ENCODE measurements around the gene APBB1.

APBB1 gene

DNA sequence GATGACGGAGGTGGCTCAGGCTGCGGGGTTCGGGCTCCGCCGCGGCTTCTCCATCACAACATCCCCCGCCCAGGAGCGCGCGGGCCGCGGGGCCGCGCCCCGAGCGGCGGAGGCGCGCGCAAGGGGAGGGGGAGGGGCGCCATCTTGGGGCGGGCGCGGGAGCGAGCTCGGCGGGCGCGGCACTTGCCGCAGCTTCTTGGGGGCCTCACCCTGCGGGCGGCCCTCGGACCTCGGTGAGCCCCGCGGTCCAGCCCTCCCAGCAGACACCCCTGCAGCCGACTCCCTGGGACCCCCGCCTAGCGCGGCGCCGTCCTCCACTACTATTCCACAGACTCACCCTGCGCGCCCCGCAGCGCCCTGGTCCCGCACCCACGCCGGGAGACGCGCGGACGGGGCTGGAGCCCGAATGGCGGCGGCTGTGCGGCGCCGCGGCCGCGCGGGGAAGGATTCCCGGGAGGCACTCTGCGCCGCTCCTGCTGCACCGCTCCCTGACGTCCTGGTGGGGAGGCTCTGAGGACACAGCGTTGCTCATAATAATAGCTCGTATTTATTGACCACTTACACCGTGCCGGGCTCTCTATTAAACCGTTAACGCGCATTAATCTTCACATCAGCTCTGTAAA lies at the start of gene APBB1:
TSS of gene APBB1 (minus strand) at position 86 of the 623 bp plus-strand sequence. CDS start 7,747 bp downstream, outside the sequence.
- peak; percentile 33 for DNase-seq

DNA sequence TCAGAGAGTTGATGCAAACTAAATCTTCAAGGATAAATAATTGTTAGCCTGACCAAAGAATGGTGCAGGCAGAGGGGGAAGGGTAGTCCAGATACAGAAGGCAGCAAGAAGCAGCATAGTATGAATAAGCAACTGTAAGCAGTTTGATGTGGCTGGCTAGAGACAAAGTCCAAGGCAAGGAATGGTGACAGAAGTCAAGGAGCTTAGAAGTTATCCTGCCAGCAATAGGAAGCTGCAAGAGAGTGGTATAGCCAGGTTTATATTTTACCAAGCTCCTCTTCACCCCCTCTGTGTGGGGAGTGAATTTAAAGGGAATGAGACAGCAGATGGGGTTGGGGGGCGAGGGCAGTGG lies 40.2 kb upstream of the APBB1 start:
- DNase-seq, result no peak

DNA sequence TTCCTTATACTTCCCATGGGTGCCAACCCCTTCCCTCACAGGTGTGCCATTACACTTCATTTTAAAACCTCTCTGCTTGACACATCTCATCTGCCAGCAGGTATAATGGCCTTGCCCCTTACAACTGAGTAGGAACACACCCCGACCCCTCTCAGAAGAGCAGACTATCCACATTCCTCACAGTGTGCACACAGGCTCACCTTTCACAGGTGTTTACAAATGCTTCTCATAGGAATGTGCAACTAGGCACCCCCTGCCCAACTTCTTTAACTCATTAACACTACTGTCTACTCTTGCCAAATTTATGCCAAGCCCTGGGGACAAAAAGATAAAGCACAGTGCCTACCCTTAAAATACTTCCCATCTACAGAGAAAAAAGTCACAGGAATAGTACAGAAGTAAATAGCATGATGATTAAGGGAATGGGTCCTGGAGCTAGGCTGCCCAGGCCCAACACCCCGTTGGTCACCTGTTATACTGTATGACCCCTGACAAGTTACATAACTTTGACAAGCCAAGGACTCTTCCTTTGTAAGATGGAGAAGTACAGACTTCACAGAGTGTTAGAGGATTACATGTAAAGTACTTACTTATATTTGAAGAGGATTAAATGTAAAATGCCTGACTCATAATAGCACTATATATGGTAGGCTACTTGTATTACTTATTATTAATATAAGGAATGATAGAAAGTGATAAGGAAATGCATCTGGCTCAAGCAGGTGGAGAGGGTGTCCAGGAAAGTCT lies 39.6 kb upstream of the APBB1 start:
- no peak for DNase-seq

DNA sequence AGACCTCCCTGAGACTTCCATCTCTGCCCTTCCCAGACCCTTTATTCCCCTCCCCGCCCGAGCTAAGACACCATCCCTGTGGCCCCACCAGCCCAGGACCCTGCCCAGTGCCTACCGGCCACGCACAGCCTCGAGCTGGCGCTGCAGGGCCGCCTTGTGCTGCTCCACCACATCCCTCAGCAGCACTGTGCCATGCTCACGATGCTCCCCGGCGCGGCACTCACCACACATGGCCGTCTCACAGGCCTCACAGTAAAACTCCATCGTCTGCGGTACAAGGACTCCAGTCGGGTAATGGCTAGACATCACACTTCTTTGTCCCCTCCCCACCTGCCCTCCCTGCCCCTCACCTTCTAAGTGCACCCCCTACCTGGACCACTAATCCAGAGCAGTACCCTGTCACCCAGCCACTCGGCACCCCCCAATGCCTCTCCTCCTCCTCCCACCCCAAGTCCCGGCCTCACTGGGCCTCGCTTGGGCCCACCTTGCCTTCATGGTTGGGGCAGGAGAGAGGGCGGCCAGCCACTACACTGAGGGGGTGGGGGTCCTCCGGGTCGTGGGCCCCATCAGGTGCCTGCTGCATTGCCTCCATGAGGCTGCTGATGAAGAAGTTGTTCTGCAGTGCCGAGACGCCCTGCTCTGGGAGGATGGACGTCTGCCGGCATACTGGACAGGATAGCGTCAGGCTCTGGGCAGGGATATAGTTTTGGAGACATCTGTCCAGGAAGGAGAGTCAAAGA lies 38.9 kb upstream of the APBB1 start:
- DNase-seq, result no peak

DNA sequence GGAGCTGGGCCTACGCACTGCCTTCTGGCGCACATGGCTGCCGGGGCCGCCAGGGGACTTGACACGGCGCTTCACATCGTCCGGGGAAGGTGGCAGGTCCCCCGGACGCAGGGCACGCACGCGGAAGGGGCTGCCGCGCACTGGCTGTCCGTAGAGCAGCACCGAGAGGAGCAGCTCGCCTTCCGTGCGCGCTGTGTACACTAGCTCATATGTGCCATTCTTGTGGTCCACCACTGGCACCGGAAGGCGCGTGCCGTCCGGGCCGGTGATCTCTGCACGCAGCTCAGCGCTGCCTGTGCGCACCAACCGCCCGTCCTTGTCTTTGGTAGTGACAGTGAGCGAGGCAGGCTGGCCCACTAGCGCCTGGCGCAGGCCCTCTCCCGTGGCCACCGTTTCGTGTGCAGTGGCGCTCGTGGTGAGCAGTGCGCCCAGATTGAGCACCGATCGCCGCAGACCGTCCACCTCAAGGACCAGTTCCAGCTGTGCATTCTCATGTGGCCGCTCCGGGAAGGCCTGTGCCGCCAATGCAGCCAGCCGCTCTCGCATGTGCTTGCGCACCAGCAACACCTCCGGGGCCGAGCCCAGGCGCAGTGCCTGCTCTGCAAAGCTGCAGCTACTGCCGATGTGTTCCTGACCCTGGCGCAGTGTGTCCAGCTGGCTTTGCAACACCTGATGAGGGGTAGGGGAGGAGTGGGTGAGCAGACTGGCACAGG lies 37.6 kb upstream of the APBB1 start:
- DNase-seq, result no peak

DNA sequence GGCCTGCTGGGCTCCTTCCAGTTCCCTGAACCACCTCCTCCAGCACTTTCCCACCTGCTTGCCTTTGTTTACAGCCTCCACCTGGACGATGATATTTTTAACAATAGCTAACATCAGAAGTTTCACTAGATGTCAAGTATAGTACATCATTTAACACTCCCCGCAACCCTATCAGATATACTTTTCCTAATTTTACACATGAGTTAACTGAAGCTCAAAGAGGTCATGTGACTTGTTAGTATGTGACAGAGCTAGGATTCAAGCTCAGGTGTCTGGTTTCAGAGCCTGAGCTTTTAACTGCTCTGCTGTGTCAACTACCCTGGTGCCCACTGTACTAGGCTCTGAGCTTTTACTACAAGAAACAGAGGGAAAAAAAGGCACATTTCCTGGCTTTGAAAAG lies 36.2 kb upstream of the APBB1 start:
- no peak for DNase-seq

DNA sequence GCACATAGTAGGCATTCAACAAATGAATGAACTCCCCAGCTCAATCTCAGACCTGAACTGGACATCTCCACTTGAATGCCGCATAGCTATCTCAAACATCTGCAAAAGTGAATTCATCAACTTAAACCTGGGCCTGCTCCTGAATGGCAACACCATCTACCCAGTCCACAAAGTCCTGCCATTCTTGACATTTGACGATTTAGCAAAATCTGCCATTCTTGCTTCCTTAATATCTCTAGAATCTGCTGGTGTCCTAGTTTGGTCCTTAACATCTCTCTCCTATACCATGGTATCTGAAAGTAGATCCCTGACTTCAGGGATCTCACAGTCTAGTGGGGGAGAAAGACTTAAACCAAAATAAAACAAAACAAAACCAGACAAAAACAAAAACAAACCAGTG lies 34.3 kb upstream of the APBB1 start:
- no peak for DNase-seq

DNA sequence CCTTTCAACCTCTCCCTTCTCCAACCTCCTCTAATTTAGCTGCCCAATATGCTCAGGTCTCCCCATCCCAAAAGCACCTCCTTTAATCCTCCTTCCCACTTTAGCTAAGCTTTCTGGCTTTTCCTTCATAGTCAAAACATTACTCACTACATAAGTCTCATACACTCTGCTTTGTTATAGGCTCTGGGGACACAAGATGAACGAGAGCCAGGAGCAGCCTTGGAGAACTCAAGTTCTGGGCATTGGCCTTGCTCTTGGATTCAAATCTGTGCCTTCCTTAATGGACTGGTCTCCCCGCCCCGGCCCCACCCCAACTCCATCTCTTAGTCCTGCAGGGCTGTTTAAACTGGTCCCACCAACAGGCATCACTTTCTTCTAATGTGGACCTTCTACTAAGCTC lies 33.3 kb upstream of the APBB1 start:
- no peak for DNase-seq

DNA sequence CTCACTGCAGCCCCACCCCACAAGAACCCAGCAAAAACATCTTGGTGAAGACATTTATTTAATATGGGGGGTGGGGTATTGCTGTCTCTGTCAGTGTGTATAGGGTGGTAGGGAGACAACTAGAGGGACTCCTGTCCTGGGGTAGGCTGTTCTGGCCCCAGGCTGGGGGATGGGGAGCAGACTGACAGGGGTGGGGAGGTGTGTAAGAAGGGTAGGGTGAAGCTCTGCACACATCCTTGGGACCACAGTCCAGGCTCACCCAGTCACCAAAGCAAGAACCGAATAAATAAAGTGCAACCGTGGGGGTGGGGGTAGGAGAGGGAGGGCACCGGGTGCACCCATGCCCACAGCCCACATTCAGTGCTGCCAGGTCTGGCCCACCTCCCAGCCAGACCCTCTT lies 29.7 kb upstream of the APBB1 start:
- no peak for DNase-seq

DNA sequence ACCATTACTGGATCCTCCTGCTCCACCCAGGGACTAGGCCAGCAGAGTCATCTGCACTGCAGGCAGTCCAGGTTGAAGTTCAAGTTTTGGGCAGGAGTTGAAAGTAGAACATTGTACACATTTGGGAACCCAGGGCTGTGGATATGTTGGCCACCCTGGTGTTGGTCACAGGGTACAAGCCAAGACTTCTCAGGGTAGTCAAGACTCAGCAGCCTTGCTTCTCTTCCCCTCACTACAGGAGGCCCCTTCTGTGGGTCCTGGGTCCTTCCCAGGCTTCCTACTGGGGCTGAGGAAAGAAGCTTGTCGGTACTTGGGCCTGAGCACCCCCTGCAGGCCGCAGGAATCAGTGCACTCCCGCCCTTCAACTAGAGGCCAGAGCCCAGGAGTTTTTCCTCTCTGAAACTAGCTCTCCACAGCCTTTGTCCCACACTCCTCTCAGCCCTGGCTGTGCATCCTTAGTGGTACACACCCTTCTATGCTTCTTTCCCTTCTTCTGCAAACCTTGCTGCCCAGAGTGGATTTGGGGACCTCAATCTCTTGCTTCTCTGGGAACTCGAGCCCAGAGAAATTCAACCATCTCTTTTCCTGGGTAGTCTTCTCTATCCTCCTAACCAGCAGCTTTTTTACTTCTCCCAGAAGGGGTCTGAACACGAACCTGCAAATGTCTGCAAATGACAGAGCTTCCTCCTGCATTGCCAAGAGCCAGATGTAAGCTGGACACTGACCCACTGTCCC lies 24.5 kb upstream of the APBB1 start:
- DNase-seq, result peak; percentile 30

DNA sequence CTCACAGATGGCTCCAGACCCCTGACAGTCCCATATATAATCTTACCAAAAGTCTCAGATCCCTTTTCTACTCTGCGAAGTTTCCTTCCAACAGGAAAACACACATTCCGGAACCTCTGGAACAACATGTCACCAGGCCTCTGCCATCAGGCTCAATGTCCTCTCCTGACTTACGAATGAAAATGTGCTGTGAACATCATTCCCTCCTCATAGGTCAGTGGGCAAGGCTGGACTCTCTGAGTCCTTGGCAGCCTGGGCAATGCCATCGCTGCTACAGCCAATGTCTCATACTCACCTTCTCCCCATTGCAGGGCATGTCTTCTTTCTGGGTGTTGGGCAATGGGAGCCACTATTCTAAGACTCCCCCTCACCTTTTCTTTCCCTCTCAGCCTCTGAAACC lies 23.5 kb upstream of the APBB1 start:
- no peak for DNase-seq

DNA sequence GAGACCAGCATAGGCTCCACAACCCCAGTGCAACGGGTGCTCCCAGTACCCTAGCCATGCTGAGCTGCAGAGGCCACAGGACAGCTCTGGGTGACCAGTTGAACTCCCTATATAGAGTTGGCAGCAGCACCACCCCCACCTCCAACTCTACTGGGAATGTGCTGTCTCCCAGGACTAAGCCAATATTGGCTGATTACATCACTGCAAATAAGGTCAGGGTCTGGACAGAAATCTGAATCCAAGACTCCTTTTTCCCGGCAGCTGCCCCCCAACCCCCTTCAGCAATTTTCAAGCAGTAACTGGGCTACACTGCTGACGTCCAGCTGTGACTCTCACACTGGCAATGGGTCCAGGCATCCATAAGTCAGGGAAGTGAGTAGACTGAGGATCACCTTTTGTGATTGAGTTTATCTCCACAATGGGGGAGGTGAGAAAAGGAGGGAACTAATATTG lies 22.0 kb upstream of the APBB1 start, which contains the start of gene HPX:
TSS of gene HPX (minus strand) at position 82 of the 453 bp plus-strand sequence. CDS start at position 58, 24 bp downstream.
- no peak for DNase-seq

DNA sequence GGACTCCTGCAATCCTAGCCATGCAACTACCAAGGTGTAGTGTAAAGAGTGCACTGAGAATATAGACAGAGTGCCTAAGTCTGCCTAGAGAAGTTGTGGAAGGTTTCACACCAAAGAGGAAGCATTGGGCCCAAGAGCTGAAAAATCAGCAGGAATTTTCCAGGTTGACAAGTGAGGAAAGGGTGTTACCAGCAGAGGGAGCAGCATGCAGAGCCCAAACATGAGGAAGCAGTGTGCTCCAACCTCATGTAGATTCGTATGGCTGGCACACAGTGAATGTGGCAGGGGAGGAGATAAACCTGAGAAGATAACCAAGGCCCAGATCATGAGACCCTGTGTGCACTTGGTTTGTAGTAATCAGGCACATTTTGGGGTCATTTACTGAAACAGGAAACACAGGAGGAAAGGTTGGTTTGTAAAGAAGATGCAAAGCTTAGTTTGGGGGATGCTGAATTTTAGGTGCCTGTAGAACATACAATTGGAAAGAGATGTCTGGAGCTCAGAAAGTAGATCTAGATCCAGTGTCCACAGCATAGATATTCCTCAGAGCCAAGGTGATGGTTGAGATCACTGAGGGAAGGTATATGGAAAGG lies 20.2 kb upstream of the APBB1 start:
- no peak for DNase-seq

DNA sequence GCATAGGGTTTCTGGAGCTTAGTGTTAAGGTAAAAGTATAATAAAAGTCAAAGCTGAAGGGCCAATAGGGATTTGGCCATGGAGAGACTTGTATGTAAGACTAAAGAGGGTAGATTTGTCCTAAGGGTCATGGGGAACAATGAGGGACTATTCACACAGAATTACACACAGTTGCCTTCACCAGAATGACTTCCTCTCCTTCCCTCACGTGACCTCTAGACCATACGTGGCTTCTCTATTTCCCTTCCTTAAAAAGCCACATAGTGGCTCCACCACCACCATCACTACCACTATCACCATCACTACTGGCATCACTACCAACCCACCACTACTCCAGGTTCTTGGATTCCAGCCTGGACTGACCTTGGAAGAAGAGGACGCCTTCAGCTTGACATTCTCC lies 19.1 kb upstream of the APBB1 start:
- no peak for DNase-seq

DNA sequence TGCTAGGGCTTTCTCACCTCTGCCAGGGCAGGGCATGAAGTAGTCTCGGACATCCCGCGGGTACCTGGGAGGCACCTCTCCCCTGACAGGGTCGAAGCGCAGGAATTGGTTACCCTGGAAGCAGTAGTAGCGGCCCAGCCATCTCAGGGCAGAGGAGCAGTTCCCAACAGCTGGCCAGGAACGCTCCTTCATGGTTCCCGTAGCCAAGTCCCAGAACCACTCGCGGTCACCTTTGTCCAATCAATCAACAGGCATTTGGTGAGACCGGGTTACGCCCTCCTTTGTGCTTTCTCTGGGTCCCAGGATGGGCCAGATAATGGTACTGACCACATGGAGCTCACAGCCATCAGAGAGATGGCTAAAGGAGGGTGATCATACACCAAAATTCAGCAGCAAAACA lies 18.5 kb upstream of the APBB1 start:
- DNase-seq, result no peak

DNA sequence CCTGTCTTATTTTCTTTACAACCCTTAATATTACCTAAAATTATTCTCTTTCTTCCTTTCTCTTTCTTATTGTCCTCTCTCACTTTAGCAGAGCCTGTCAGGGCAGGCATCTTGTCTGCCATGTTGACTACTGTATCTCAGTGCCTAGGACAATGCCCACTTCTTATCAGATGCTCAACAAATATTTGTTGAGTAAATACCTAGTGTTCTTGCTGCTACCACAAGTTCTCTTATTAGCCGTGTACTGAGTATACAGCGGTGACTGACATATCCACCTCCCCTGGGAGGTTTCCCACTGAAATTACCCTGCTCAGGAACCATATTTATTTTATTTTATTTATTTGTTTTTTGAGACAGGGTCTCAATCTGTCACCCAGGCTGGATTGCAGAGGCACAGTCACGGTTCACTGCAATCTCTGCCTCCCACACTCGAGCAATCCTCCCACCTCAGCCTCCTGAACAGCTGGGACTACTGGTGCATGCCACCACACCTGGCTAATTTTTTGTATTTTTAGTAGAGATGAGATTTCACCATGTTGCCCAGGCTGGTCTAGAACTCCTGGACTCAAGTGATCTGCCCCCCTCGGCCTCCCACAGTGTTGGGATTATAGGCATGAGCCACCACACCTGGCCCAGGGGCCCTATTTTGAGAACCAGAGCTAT lies 15.2 kb upstream of the APBB1 start:
- no peak for DNase-seq

DNA sequence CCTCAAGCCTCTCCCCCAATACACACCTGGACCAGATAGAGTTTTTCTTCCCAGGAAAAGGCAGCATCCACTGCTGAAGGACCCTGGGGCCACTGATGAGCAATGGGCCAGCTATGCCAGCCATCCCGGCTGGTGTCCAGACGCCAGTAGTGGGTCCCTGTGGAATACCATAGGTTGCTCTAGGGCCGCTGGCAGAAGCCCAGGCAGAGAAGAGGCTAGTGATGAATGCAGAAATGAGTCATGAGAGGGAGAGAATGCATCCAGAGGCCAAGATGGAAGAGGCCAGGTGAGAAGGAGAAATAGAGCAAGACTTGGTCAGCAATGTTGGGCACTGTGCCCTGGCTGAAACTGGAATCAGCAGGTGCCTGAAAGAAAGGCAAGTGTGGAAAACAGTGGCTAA lies 13.0 kb upstream of the APBB1 start:
- no peak for DNase-seq

DNA sequence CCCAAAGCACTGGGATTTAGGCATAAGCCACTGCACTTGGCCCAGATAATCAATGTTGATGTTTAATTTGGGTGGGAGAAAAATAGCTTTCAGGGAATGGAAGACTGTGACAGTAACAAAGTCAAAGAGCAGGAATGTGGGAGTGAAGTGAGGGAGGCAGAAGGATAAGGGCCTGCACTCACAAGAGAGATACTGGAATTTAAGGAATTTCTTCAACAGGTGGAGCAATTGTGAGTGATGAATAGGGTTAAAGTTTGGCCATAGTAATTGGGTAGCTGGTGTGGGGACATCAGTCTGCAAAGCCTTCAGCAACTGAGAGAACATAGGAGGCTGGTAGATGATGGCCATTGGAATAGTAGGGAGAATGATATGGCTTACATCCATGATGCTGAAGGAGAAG lies 8.6 kb upstream of the APBB1 start:
- DNase-seq, result no peak

DNA sequence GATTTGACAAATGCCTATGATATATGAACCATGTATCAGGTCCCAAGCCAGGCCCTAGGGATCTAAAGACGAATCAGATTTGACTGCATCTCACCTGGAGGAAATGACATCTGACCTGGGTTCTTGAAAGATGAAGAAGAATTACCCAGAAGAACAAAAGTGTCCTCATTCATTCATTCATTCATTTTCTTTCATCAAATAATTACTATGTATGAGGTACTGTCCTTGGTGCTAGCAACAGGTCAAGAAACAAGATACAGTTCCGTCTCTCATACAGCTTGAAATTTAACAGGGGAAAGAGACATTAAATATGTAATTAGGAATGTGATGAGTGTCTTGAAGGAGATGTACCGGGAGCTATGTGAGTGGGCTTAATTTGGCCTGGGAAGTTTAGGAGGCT lies 1.8 kb upstream of the APBB1 start:
- no peak for DNase-seq

DNA sequence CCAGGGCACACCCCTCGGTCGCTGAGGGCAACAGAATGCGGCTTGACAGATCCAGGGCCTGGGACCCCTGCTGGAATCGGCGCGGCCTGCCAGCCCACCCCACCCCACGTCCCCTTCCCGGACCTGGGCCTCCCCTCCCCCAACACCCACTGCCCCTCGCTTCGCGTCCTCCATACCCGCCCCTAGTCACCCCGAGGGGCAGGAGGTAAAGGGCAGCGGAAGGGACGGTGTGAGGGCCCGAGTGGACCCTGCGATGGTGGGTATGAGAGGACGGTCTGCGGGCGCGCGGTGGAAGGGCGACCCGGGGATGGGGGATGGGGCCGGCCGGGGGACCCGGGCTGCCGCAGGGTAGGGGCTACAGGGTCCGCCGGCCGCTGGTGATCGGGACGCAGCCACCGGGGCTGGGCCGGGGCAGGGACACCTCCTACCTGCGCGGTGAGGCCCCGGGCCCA lies 311 bp downstream of the APBB1 start:
- DNase-seq, result no peak

DNA sequence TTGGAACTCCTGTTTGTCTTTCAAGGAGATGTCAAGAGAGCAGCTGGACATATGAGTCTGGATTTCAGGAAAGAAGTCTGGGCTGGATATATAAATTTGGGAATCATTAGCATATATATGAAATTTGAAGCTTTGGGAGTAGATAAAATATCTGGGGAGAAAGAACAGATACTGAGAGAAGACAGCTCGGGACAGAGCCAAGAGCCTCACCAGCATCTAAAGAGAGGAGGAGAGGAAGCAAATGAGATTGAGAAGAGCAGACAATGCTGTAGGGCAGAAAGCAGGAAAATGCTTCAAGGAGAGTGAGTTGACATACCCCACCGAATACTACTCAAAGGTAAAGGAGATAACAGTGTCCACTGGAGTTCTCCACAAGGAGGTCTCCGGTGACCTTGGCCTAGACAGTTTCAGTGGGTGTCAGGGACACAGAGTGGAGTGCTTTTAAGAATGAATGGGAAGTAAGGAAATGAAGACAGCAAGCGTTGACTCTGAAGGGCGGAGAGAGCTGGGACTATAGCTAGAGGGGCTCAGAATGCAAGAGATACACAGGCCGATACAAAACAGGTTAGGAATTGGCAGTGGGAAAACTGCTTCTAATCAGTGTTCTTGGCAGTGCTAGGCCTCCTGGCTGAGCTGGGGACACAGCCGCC lies 862 bp downstream of the APBB1 start:
- DNase-seq, result no peak

All from NK-92 treated with Interleukin-12 subunit alpha and Interleukin-12 subunit beta, amount 100 ng/mL, for 24 hours (cell line).